Heart right ventricle (tissue), 16 donors: ENCODE data around the gene NAV1. TPM values are rescaled to one million over a fixed set of nuclear protein-coding genes. Genes with fewer than 3 reads are reported as not detected.

ENCODE experiments used
- ATAC-seq, 8 donors: fragments of 200-7000 bp; cut with Tn5 transposase; one replicate each; pipeline ENCODE4 v1.9.1; 2020; ENCODE audit warnings: mild to moderate bottlenecking in 8 of 8, moderate library complexity in 8 of 8, moderate number of reproducible peaks in 1 of 8
- DNase-seq, 2 donors: peaks; one replicate each; pipeline ENCODE4 v3.0.0-alpha.2; 2020
- H3K27ac ChIP-seq, 10 donors: fragments of 200-600 bp; sonication (generic) in 2 of 10; one replicate each; pipeline versions ENCODE4 v1.5.0 to v1.8.0; 2020 to 2022; ENCODE audit warnings: mild to moderate bottlenecking in 3 of 10
- H3K27me3 ChIP-seq, 7 donors: fragments of 200-600 bp; one replicate each; pipeline ENCODE4 v1.8.0; 2021 to 2022; ENCODE audit warnings: mild to moderate bottlenecking in 2 of 7
- H3K36me3 ChIP-seq, 9 donors: fragments of 200-600 bp; sonication (generic) in 1 of 9; one replicate each; pipeline versions ENCODE4 v1.5.0 to v1.8.0; 2020 to 2022; ENCODE audit warnings: mild to moderate bottlenecking in 2 of 9
- H3K4me1 ChIP-seq, 9 donors: fragments of 200-600 bp; sonication (generic) in 1 of 9; one replicate each; pipeline versions ENCODE4 v1.5.0 to v1.8.0; 2020 to 2022; ENCODE audit warnings: mild to moderate bottlenecking in 4 of 9
- H3K4me3 ChIP-seq, 10 donors: fragments of 200-600 bp; sonication (generic) in 2 of 10; one replicate each; pipeline versions ENCODE4 v1.5.0 to v1.8.0; 2020 to 2022; ENCODE audit warnings: mild to moderate bottlenecking in 7 of 10, moderate library complexity in 2 of 10
- H3K9me3 ChIP-seq, 11 donors: fragments of 200-600 bp in 10 of 11; sonication (generic) in 2 of 11; one replicate each; pipeline versions ENCODE4 v1.5.0 to v1.8.0; 2013 to 2022; ENCODE audit warnings: mild to moderate bottlenecking in 2 of 11, control low read depth in 1 of 11, moderate library complexity in 1 of 11
- WGBS, 2 donors: extraction: QIAGEN DNeasy Blood & Tissue Kit; methylation state at CpG; one replicate each; pipeline ENCODE4 v1.1.7; 2013; ENCODE audit warnings: inconsistent platforms in 1 of 2; 5-methylcytosine and 5-hydroxymethylcytosine counted together
- intact Hi-C, 10 donors: fragments of 100-400 bp; cut with DNase I; formaldehyde crosslinking; loops; one replicate each; pipeline versions ENCODE4 v1.11.1 to v1.14.2; 2022
- polyA plus RNA-seq, 2 donors: library from polyadenylated mRNA; stranded (reverse); fragments of 200-250 nt; gene quantifications; one replicate each; pipeline ENCODE4 v1.2.3, GENCODE V29; 2013
- total RNA-seq, 10 donors: library from RNA; stranded (reverse); fragmentation: NEBNext Ultra II Directional in 3 of 10; extraction: Animal tissue kit (Norgen Biotek cat#: 25700) in 3 of 10; gene quantifications; one replicate each; pipeline versions ENCODE4 v1.2.1 to v1.2.4, GENCODE V29; 2021 to 2023
- TF ChIP-seq, protein P1 (sequence below), 9 donors: fragments of 200-600 bp; sonication (generic) in 2 of 9; IDR thresholded peaks; one replicate each; pipeline versions ENCODE4 v1.5.0 to v1.8.0; 2021 to 2022; ENCODE audit warnings: antibody characterized with exemption in 9 of 9, mild to moderate bottlenecking in 5 of 9, moderate library complexity in 1 of 9
- donor health status: Arrhythmogenic right ventricular cardiomyopathy.
- donor health status: ischemic (EF 13 %, LVEDD 7.1; RV severe dilation, severe dysfunction).
- donor health status: healthy with polysubstance abuse.
- donor health status: DM: no; HTN: yes; CAD: no.
- donor health status: DM: no; HTN: no; CAD: no.
- donor health status: ischemic (EF 25% LVEDD 6.9; RV normal size, moderate dysfunction).
- donor health status: ischemic (EF 25% LVEDD 5.7; RV mildly dilated, moderate dysfunction).
- donor health status: healthy.
- donor health status: DM: yes; HTN: yes; CAD: no.
- donor health status: Ischemic cardiomyopathy.
- donor health status: ischemic (EF 35%, LVEDD 5.7; RV mildly dilated, moderate dysfunction).
- donor health status: nonischemic (EF 11% LVEDD 7.7; RV severe dilation, severe dysfunction).
- donor health status: DM: yes; HTN: yes; CAD: no.
- donor health status: PGD.
- donor health status: ischemic (EF 29% LVEDD 5.4; RV normal size, mild dysfunction).
- donor health status: nonischemic (EF 23%, LVEDD 6.1; RV moderate dilation, normal function).

The NAV1 gene
- total and polyA plus RNA-seq, 12 donors = 13.7 to 111 (median 81.8) TPM

DNA sequence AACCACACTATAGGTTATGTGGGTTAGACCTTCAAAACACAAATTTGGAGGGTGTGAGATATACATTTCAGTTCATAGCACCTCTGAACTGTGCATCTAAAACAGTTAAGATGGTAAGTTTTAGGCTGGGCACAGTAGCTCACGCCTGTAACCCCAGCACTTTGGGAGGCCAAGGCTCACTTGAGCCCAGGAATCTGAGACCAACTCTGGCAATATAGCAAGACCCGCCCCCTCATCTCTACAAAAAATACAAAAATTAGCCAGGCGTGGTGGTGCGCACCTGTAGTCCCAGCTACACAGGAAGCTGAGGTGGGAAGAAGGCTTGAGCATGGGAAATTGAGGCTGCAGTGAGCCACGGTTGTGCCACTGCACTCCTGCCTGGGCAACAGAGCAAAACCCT is 47.9 kb downstream of the NAV1 start:
- DNase-seq = no peak
- Histone ChIP-seq H3K4me3 (no peak overlapping the region), H3K36me3 (peaks cover 0 to 33% (median 0%) of the 10 kb centered on the region in 9 donors), H3K9me3 (peaks cover 0 to 3% (median 0%) of the 10 kb centered on the region in 11 donors), H3K4me1 (peaks cover 0 to 42% (median 36%) of the 10 kb centered on the region in 9 donors), H3K27me3 (no peaks in the 10 kb centered on the region), H3K27ac (no peak overlapping the region)
- TF ChIP-seq, protein P1, sequence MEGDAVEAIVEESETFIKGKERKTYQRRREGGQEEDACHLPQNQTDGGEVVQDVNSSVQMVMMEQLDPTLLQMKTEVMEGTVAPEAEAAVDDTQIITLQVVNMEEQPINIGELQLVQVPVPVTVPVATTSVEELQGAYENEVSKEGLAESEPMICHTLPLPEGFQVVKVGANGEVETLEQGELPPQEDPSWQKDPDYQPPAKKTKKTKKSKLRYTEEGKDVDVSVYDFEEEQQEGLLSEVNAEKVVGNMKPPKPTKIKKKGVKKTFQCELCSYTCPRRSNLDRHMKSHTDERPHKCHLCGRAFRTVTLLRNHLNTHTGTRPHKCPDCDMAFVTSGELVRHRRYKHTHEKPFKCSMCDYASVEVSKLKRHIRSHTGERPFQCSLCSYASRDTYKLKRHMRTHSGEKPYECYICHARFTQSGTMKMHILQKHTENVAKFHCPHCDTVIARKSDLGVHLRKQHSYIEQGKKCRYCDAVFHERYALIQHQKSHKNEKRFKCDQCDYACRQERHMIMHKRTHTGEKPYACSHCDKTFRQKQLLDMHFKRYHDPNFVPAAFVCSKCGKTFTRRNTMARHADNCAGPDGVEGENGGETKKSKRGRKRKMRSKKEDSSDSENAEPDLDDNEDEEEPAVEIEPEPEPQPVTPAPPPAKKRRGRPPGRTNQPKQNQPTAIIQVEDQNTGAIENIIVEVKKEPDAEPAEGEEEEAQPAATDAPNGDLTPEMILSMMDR (IDR thresholded peaks at IDR 0.05) = no peak
- ATAC-seq = no peak
- 96 to 98% methylated on average over 5 of the region's 5 CpGs for WGBS, 2 donors
- intact Hi-C loops = no loop called here

DNA sequence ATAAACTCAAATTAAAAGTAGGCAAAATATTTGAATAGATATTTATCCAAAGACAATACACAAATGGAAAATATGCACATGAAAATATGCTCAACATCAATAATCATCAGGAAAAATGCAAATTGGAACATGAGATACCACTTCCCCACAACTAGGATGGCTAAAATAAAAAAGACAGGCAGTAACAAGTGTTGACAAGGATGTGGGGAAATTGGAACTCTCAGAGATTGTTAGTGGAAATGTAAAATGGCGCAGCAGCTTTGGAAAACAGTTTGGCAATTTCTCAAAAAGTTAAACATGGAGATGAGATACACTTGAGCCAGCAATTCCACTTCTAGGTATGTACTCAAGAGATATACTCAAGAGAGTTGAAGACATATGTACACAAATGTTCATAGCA is 48.8 kb downstream of the NAV1 start:
- WGBS, 2 donors = 97 to 99% methylated on average over 1 of the region's 1 CpG
- H3K9me3 ChIP-seq = peaks cover 0 to 3% (median 0%) of the 10 kb centered on the region in 11 donors
- DNase-seq (no peak), ATAC-seq (no peak)
- peaks cover 2 to 42% (median 30%) of the 10 kb centered on the region in 9 donors for H3K4me1 ChIP-seq
- H3K27me3 ChIP-seq = no peaks in the 10 kb centered on the region
- H3K4me3 ChIP-seq = no peak overlapping the region
- TF ChIP-seq, protein P1 (IDR thresholded peaks at IDR 0.05) = no peak
- intact Hi-C loops = no loop called here
- H3K27ac ChIP-seq = no peak overlapping the region
- peaks cover 0 to 34% (median 0%) of the 10 kb centered on the region in 9 donors for H3K36me3 ChIP-seq

Other genes with a start within 250 kb of the NAV1 start
- gene TNNT2, start 161.4 kb upstream of the NAV1 start, total RNA-seq = over 10,000 TPM in 1 of 10 donors, 1,000 to 10,000 TPM in 9; 5,905 to 10,183 (median 7,503) TPM
- gene TNNT2, start 161.4 kb upstream of the NAV1 start, polyA plus RNA-seq = over 10,000 TPM; 10,337 to 31,279 TPM
- gene LAD1, start 139.8 kb upstream of the NAV1 start, total RNA-seq = 10 to 100 TPM in 1 of 10 donors, 1 to 10 TPM in 8, under 1 TPM in 1; 0.85 to 12.9 (median 2.9) TPM
- gene LAD1, start 139.8 kb upstream of the NAV1 start, polyA plus RNA-seq = 10 to 100 TPM in 1 of 2 donors, 1 to 10 TPM in 1; 2.6 to 42.2 TPM
- gene TNNI1, start 117.4 kb upstream of the NAV1 start, total RNA-seq = 100 to 1,000 TPM in 1 of 10 donors, 10 to 100 TPM in 7, 1 to 10 TPM in 2; 1.2 to 166 (median 26.1) TPM
- gene TNNI1, start 117.4 kb upstream of the NAV1 start, polyA plus RNA-seq = 10 to 100 TPM; 20.8 to 48.0 TPM
- 10 to 100 TPM; 14.4 to 40.0 (median 23.6) TPM for gene PHLDA3, start 69.9 kb upstream of the NAV1 start, total RNA-seq
- gene PHLDA3, start 69.9 kb upstream of the NAV1 start, polyA plus RNA-seq = 10 to 100 TPM; 20.8 to 35.6 TPM
- 100 to 1,000 TPM in 1 of 10 donors, 10 to 100 TPM in 9; 48.1 to 103 (median 58.9) TPM for gene CSRP1, start 32.0 kb upstream of the NAV1 start, total RNA-seq
- gene CSRP1, start 32.0 kb upstream of the NAV1 start, polyA plus RNA-seq = 100 to 1,000 TPM in 1 of 2 donors, 10 to 100 TPM in 1; 74.5 to 104 TPM